GM12801 (cell line): ENCODE measurements around the gene NPHS1.

Source experiments
- CTCF ChIP-seq: IDR thresholded peaks from one replicate; pipeline ENCODE4 v1.5.1; 2011; ENCODE audit warnings: control low read depth; ENCODE audit not compliant: insufficient read length; ENCODE audit errors: extremely low read depth

NPHS1 gene

GRCh38 chr19:35871611-35872010 is 19.3 kb upstream of the NPHS1 start:
- no peak for TF ChIP-seq CTCF

GRCh38 chr19:35870798-35871197 is 18.5 kb upstream of the NPHS1 start:
- TF ChIP-seq CTCF = no peak

- TF ChIP-seq CTCF = no peak
Measured at GRCh38 chr19:35869327-35870123, 17.2 kb upstream of the NPHS1 start.

GRCh38 chr19:35868823-35869326 is 16.6 kb upstream of the NPHS1 start:
- no peak for TF ChIP-seq CTCF

GRCh38 chr19:35868172-35868822 is 16.0 kb upstream of the NPHS1 start, which contains the start of gene APLP1:
Gene APLP1, plus strand, starts transcription at chr19:35868574. Its CDS starts 63 bp downstream, at chr19:35868637.
- TF ChIP-seq CTCF = no peak

GRCh38 chr19:35863018-35863417 is 10.7 kb upstream of the NPHS1 start:
- no peak for TF ChIP-seq CTCF

- TF ChIP-seq CTCF = no peak
Measured at GRCh38 chr19:35862528-35862927, 10.2 kb upstream of the NPHS1 start.
